WTC11 (cell line): ENCODE measurements around the gene MYLK. TPM values are rescaled to one million over a fixed set of nuclear protein-coding genes. Genes with fewer than 3 reads are reported as not detected.

ENCODE experiments used
- ATAC-seq: fragments of 200-7000 bp; cut with Tn5 transposase; 2 replicates; pipeline ENCODE4 v1.10.0; 2021; ENCODE audit warnings: mild to moderate bottlenecking, moderate library complexity
- CTCF ChIA-PET: fragments of 300-600 bp; sonication (Branson Sonifier 250); formaldehyde crosslinking; loops from one replicate; lab custom pipeline; 2021; ENCODE audit warnings: antibody characterized with exemption; lab: Charles Lee
- POLR2A ChIA-PET: fragments of 350-600 bp; sonication (Branson Sonifier 250); formaldehyde crosslinking; loops from one replicate; lab custom pipeline; 2021; ENCODE audit warnings: antibody characterized with exemption; lab: Charles Lee
- DNase-seq: peaks from one replicate; pipeline ENCODE4 v3.0.0; 2021; ENCODE audit warnings: low spot score
- H3K27ac Mint-ChIP-seq: 2 replicates; pipeline ENCODE4 v1.8.0; 2021; ENCODE audit warnings: mixed read lengths
- H3K27me3 Mint-ChIP-seq: 2 replicates; pipeline ENCODE4 v1.8.0; 2021; ENCODE audit warnings: low read depth, mild to moderate bottlenecking, moderate library complexity, mixed read lengths
- H3K36me3 Mint-ChIP-seq: 2 replicates; pipeline ENCODE4 v1.8.0; 2021; ENCODE audit warnings: mixed read lengths
- H3K4me1 Mint-ChIP-seq: 2 replicates; pipeline ENCODE4 v1.8.0; 2022; ENCODE audit warnings: mixed read lengths
- H3K4me3 Mint-ChIP-seq: 2 replicates; pipeline ENCODE4 v1.8.0; 2021; ENCODE audit warnings: mild to moderate bottlenecking, moderate library complexity, mixed read lengths
- H3K9me3 Mint-ChIP-seq: 2 replicates; pipeline ENCODE4 v1.8.0; 2021; ENCODE audit warnings: mixed read lengths
- ATF2 ChIP-seq: sonication (generic); formaldehyde crosslinking; IDR thresholded peaks from 2 replicates; pipeline ENCODE4 v1.8.1; 2022; ENCODE audit warnings: low read depth, missing genetic modification reagents, borderline replicate concordance
- ATF6 ChIP-seq: sonication (generic); formaldehyde crosslinking; IDR thresholded peaks from 2 replicates; pipeline ENCODE4 v1.8.1; 2023; ENCODE audit warnings: mild to moderate bottlenecking, missing genetic modification reagents
- CDX4 ChIP-seq: fragments of 250-450 bp; sonication (Bioruptor Pico); IDR thresholded peaks from 2 replicates; pipeline ENCODE4 v1.9.0; 2021; ENCODE audit warnings: moderate library complexity, mild to moderate bottlenecking, inconsistent platforms, borderline replicate concordance
- ERG ChIP-seq: fragments of 250-450 bp; sonication (Bioruptor Pico); IDR thresholded peaks from 2 replicates; pipeline ENCODE4 v1.8.0; 2021; ENCODE audit warnings: mild to moderate bottlenecking
- FOXP4 ChIP-seq: sonication (generic); formaldehyde crosslinking; IDR thresholded peaks from 2 replicates; pipeline ENCODE4 v1.8.0; 2022; ENCODE audit warnings: mild to moderate bottlenecking, missing genetic modification reagents
- HMGXB4 ChIP-seq: sonication (generic); formaldehyde crosslinking; IDR thresholded peaks from 2 replicates; pipeline ENCODE4 v1.8.1; 2023; ENCODE audit warnings: mild to moderate bottlenecking, moderate library complexity, missing genetic modification reagents
- IRF1 ChIP-seq: sonication (generic); formaldehyde crosslinking; IDR thresholded peaks from 2 replicates; pipeline ENCODE4 v1.8.0; 2023; ENCODE audit warnings: missing genetic modification reagents
- KAT7 ChIP-seq: sonication (generic); formaldehyde crosslinking; IDR thresholded peaks from 2 replicates; pipeline ENCODE4 v1.8.1; 2023; ENCODE audit warnings: missing genetic modification reagents, mild to moderate bottlenecking, borderline replicate concordance
- MYBL2 ChIP-seq: sonication (generic); formaldehyde crosslinking; IDR thresholded peaks from 2 replicates; pipeline ENCODE4 v1.8.1; 2023; ENCODE audit warnings: mild to moderate bottlenecking, moderate library complexity, missing genetic modification reagents
- NFATC4 ChIP-seq: fragments of 250-450 bp; sonication (Bioruptor Pico); IDR thresholded peaks from 2 replicates; pipeline ENCODE4 v1.9.0; 2021; ENCODE audit warnings: mild to moderate bottlenecking
- NR1H2 ChIP-seq: sonication (generic); formaldehyde crosslinking; IDR thresholded peaks from 2 replicates; pipeline ENCODE4 v1.9.0; 2021; ENCODE audit warnings: mild to moderate bottlenecking, moderate library complexity, missing genetic modification reagents
- NR2C2 ChIP-seq: sonication (generic); formaldehyde crosslinking; IDR thresholded peaks from 2 replicates; pipeline ENCODE4 v1.8.0; 2022; ENCODE audit warnings: mild to moderate bottlenecking, missing genetic modification reagents
- SMAD3 ChIP-seq: sonication (generic); formaldehyde crosslinking; IDR thresholded peaks from 2 replicates; pipeline ENCODE4 v1.8.0; 2022; ENCODE audit warnings: missing genetic modification reagents, mild to moderate bottlenecking, borderline replicate concordance
- SOX15 ChIP-seq: fragments of 250-450 bp; sonication (Bioruptor Pico); IDR thresholded peaks from 2 replicates; pipeline ENCODE4 v1.9.0; 2021; ENCODE audit warnings: mild to moderate bottlenecking
- TEAD1 ChIP-seq: sonication (generic); formaldehyde crosslinking; IDR thresholded peaks from 2 replicates; pipeline ENCODE4 v1.8.0; 2022; ENCODE audit warnings: mild to moderate bottlenecking, missing genetic modification reagents
- ZNF671 ChIP-seq: fragments of 250-450 bp; sonication (Bioruptor Pico); IDR thresholded peaks from 2 replicates; pipeline ENCODE4 v1.8.0; 2021; ENCODE audit warnings: mild to moderate bottlenecking
- total RNA-seq: library from RNA; stranded (reverse); gene quantifications from 3 replicates; pipeline ENCODE4 v1.2.3, GENCODE V29; 2021

MYLK gene
- total RNA-seq, 1 experiment from 2014 or later: 10.4 TPM

GRCh38 chr3:123623346-123623880 lies 260.7 kb downstream of the MYLK start (continued):
- TF ChIP-seq ATF6 (CRISPR knock-in tag) (no peak), ZNF671 (CRISPR knock-in tag) (no peak), NR1H2 (CRISPR knock-in tag) (no peak), FOXP4 (CRISPR knock-in tag) (no peak), HMGXB4 (CRISPR knock-in tag) (no peak), CDX4 (CRISPR knock-in tag) (no peak)

GRCh38 chr3:123622766-123623165 lies 261.4 kb downstream of the MYLK start:
- Mint-ChIP-seq H3K4me1 (peaks cover 22% of the 10 kb centered on the region), H3K36me3 (no peaks in the 10 kb centered on the region), H3K4me3 (no peak overlapping the region), H3K9me3 (no peaks in the 10 kb centered on the region), H3K27me3 (no peaks in the 10 kb centered on the region), H3K27ac (no peak overlapping the region)
- POLR2A ChIA-PET: no interaction called here
- DNase-seq: no peak
- no peak for ATAC-seq
- CTCF ChIA-PET: interaction anchor here (1.1 to 2.8 kb wide), 3 partner anchors 19 to 101 kb away, joined by 3 to 14 read pairs (median 5); no protein-coding TSS in a partner anchor
- TF ChIP-seq NFATC4 (CRISPR knock-in tag) (no peak), SMAD3 (CRISPR knock-in tag) (no peak), NR2C2 (no peak), TEAD1 (CRISPR knock-in tag) (no peak), ERG (CRISPR knock-in tag) (no peak), SOX15 (CRISPR knock-in tag) (no peak), FOXP4 (CRISPR knock-in tag) (no peak), MYBL2 (no peak), IRF1 (no peak), KAT7 (no peak), ATF6 (CRISPR knock-in tag) (no peak), ATF2 (CRISPR knock-in tag) (no peak), NR1H2 (CRISPR knock-in tag) (no peak)
